ENCODE results near the gene SLC9A9.
"Not testable (repeated sequence)": the region's sequence is repeated elsewhere in the genome, so short reads cannot be mapped to it uniquely, and the experiment has no call there.

SLC9A9 gene

GRCh38 chr3:143808030-143808429 is 40.2 kb downstream of the SLC9A9 start:
- DNase-seq: no peak

GRCh38 chr3:143806038-143806437 is 42.2 kb downstream of the SLC9A9 start:
- DNase-seq: no peak

GRCh38 chr3:143805476-143805875 is 42.8 kb downstream of the SLC9A9 start:
- not testable (repeated sequence) for DNase-seq

GRCh38 chr3:143801046-143801445 is 47.2 kb downstream of the SLC9A9 start:
- not testable (repeated sequence) for DNase-seq

- DNase-seq: not testable (repeated sequence)
Observed at GRCh38 chr3:143798151-143798550, 50.1 kb downstream of the SLC9A9 start.

GRCh38 chr3:143795874-143796273 is 52.4 kb downstream of the SLC9A9 start:
- no peak for DNase-seq

- no peak for DNase-seq
Observed at GRCh38 chr3:143794793-143795462, 53.3 kb downstream of the SLC9A9 start.

GRCh38 chr3:143793971-143794370 is 54.3 kb downstream of the SLC9A9 start:
- DNase-seq: no peak

GRCh38 chr3:143791386-143791785 is 56.9 kb downstream of the SLC9A9 start:
- DNase-seq: no peak

GRCh38 chr3:143786219-143787191 is 61.8 kb downstream of the SLC9A9 start:
- DNase-seq: no peak

- DNase-seq: no peak
Observed at GRCh38 chr3:143784446-143784845, 63.8 kb downstream of the SLC9A9 start.

- DNase-seq: no peak
Observed at GRCh38 chr3:143783851-143784370, 64.4 kb downstream of the SLC9A9 start.

GRCh38 chr3:143775459-143775858 is 72.8 kb downstream of the SLC9A9 start:
- peak; percentile 6 for DNase-seq

GRCh38 chr3:143771939-143772338 is 76.3 kb downstream of the SLC9A9 start:
- no peak for DNase-seq

- no peak for DNase-seq
Observed at GRCh38 chr3:143771258-143771657, 77.0 kb downstream of the SLC9A9 start.

GRCh38 chr3:143770391-143770790 is 77.9 kb downstream of the SLC9A9 start:
- DNase-seq: no peak

GRCh38 chr3:143769616-143770015 is 78.7 kb downstream of the SLC9A9 start:
- DNase-seq: peak; percentile 7

- no peak for DNase-seq
Observed at GRCh38 chr3:143764840-143765239, 83.4 kb downstream of the SLC9A9 start.

- no peak for DNase-seq
Observed at GRCh38 chr3:143763564-143764162, 84.6 kb downstream of the SLC9A9 start.

- no peak for DNase-seq
Observed at GRCh38 chr3:143757691-143758090, 90.6 kb downstream of the SLC9A9 start.

GRCh38 chr3:143755978-143756377 is 92.3 kb downstream of the SLC9A9 start:
- no peak for DNase-seq

- no peak for DNase-seq
Observed at GRCh38 chr3:143754090-143754489, 94.2 kb downstream of the SLC9A9 start.

GRCh38 chr3:143753456-143753855 is 94.8 kb downstream of the SLC9A9 start:
- no peak for DNase-seq
